ENCODE measurements around the gene SLC45A1.

Gene SLC45A1

GRCh38 chr1:8382608-8383505 lies 64.9 kb downstream of the SLC45A1 start:
- Histone ChIP-seq H3K4me3 (ENCODE audit: low read depth, low read length) (no peak overlapping the region), H3K4ac (ENCODE audit: low read depth, low read length) (peak overlapping the region; percentile 3), H2BK12ac (ENCODE audit: low read length) (no peak overlapping the region), H2BK120ac (ENCODE audit: insufficient read depth, low read length, poor library complexity) (no peak overlapping the region), H3K9me3 (ENCODE audit: insufficient read depth, low read depth, low read length) (peaks cover 2% of the 10 kb centered on the region), H3K4me2 (ENCODE audit: low read length) (no peak overlapping the region), H3K79me1 (ENCODE audit: low read length) (peaks cover 2% of the 10 kb centered on the region), H3K36me3 (ENCODE audit: control insufficient read depth in 1 of 2, insufficient read depth in 2 of 2, low read length in 2 of 2) (peaks cover 18 to 29% of the 10 kb centered on the region in 2 experiments), H2BK5ac (ENCODE audit: low read depth, low read length, poor library complexity) (no peak overlapping the region), H3K9ac (ENCODE audit: low read length) (no peak overlapping the region), H3K23ac (ENCODE audit: low read length) (no peak overlapping the region), H3K4me1 (ENCODE audit: control insufficient read depth in 1 of 2, insufficient read depth in 2 of 2, low read length in 2 of 2) (peaks cover 13 to 22% of the 10 kb centered on the region in 2 experiments), H3K18ac (ENCODE audit: low read length) (no peak overlapping the region), H4K8ac (ENCODE audit: low read depth, low read length) (no peak overlapping the region), H3K27me3 (ENCODE audit: insufficient read depth, low read length) (no peaks in the 10 kb centered on the region), H4K12ac (ENCODE audit: low read depth, low read length) (no peak overlapping the region), H3K14ac (ENCODE audit: low read length) (no peak overlapping the region), H3K27ac (ENCODE audit: low read depth, low read length) (no peak overlapping the region), H3K79me2 (ENCODE audit: control insufficient read depth, insufficient read depth, low read length, poor library complexity) (peaks cover 3% of the 10 kb centered on the region), H4K91ac (ENCODE audit: low read depth, low read length) (no peak overlapping the region), H2AK5ac (ENCODE audit: low read length) (no peak overlapping the region), H2AFZ (ENCODE audit: insufficient read depth, low read length, poor library complexity) (no peak overlapping the region)
- no peak for DNase-seq
- WGBS (ENCODE audit: extremely low coverage, insufficient coverage, insufficient read length) = no CpG with 5 or more reads among the region's 15 CpGs

GRCh38 chr1:8384088-8384487 lies 66.2 kb downstream of the SLC45A1 start:
- H3K27me3 ChIP-seq (ENCODE audit: insufficient read depth, low read length) = no peaks in the 10 kb centered on the region
- H3K23ac ChIP-seq (ENCODE audit: low read length) = no peak overlapping the region
- H3K4me2 ChIP-seq (ENCODE audit: low read length) = no peak overlapping the region
- no peak overlapping the region for H2BK12ac ChIP-seq (ENCODE audit: low read length)
- H2BK5ac ChIP-seq (ENCODE audit: low read depth, low read length, poor library complexity) = no peak overlapping the region
- H2AK5ac ChIP-seq (ENCODE audit: low read length) = no peak overlapping the region
- H4K8ac ChIP-seq (ENCODE audit: low read depth, low read length) = no peak overlapping the region
- no peak overlapping the region for H2BK120ac ChIP-seq (ENCODE audit: insufficient read depth, low read length, poor library complexity)
- H3K14ac ChIP-seq (ENCODE audit: low read length) = no peak overlapping the region
- no peak for DNase-seq
- no peak overlapping the region for H4K12ac ChIP-seq (ENCODE audit: low read depth, low read length)
- H3K27ac ChIP-seq (ENCODE audit: low read depth, low read length) = no peak overlapping the region
- peaks cover 17 to 28% of the 10 kb centered on the region in 2 experiments for H3K36me3 ChIP-seq (ENCODE audit: control insufficient read depth in 1 of 2, insufficient read depth in 2 of 2, low read length in 2 of 2)
- no CpG with 5 or more reads among the region's 6 CpGs for WGBS (ENCODE audit: extremely low coverage, insufficient coverage, insufficient read length)
- H3K18ac ChIP-seq (ENCODE audit: low read length) = no peak overlapping the region
- H2AFZ ChIP-seq (ENCODE audit: insufficient read depth, low read length, poor library complexity) = no peak overlapping the region
- peaks cover 1% of the 10 kb centered on the region for H3K79me1 ChIP-seq (ENCODE audit: low read length)
- H3K9ac ChIP-seq (ENCODE audit: low read length) = no peak overlapping the region
- H3K79me2 ChIP-seq (ENCODE audit: control insufficient read depth, insufficient read depth, low read length, poor library complexity) = peaks cover 3% of the 10 kb centered on the region
- H4K91ac ChIP-seq (ENCODE audit: low read depth, low read length) = no peak overlapping the region
- peaks cover 6 to 13% of the 10 kb centered on the region in 2 experiments for H3K4me1 ChIP-seq (ENCODE audit: control insufficient read depth in 1 of 2, insufficient read depth in 2 of 2, low read length in 2 of 2)
- peaks cover 2% of the 10 kb centered on the region for H3K9me3 ChIP-seq (ENCODE audit: insufficient read depth, low read depth, low read length)
- H3K4ac ChIP-seq (ENCODE audit: low read depth, low read length) = no peak overlapping the region
- H3K4me3 ChIP-seq (ENCODE audit: low read depth, low read length) = no peak overlapping the region

GRCh38 chr1:8384577-8384976 lies 66.7 kb downstream of the SLC45A1 start:
- Histone ChIP-seq H3K4me1 (ENCODE audit: control insufficient read depth in 1 of 2, insufficient read depth in 2 of 2, low read length in 2 of 2) (peaks cover 6 to 10% of the 10 kb centered on the region in 2 experiments), H3K9me3 (ENCODE audit: insufficient read depth, low read depth, low read length) (peaks cover 2% of the 10 kb centered on the region), H3K27me3 (ENCODE audit: insufficient read depth, low read length) (no peaks in the 10 kb centered on the region), H3K23ac (ENCODE audit: low read length) (no peak overlapping the region), H2AFZ (ENCODE audit: insufficient read depth, low read length, poor library complexity) (no peak overlapping the region), H2BK120ac (ENCODE audit: insufficient read depth, low read length, poor library complexity) (no peak overlapping the region), H3K18ac (ENCODE audit: low read length) (no peak overlapping the region), H2AK5ac (ENCODE audit: low read length) (no peak overlapping the region), H2BK12ac (ENCODE audit: low read length) (no peak overlapping the region), H3K79me1 (ENCODE audit: low read length) (no peaks in the 10 kb centered on the region), H3K4me3 (ENCODE audit: low read depth, low read length) (no peak overlapping the region), H3K79me2 (ENCODE audit: control insufficient read depth, insufficient read depth, low read length, poor library complexity) (no peaks in the 10 kb centered on the region), H4K12ac (ENCODE audit: low read depth, low read length) (no peak overlapping the region), H3K4ac (ENCODE audit: low read depth, low read length) (peak overlapping the region; percentile 23), H4K8ac (ENCODE audit: low read depth, low read length) (no peak overlapping the region), H3K27ac (ENCODE audit: low read depth, low read length) (no peak overlapping the region), H3K14ac (ENCODE audit: low read length) (no peak overlapping the region), H2BK5ac (ENCODE audit: low read depth, low read length, poor library complexity) (no peak overlapping the region), H3K9ac (ENCODE audit: low read length) (no peak overlapping the region), H3K4me2 (ENCODE audit: low read length) (no peak overlapping the region), H4K91ac (ENCODE audit: low read depth, low read length) (no peak overlapping the region), H3K36me3 (ENCODE audit: control insufficient read depth in 1 of 2, insufficient read depth in 2 of 2, low read length in 2 of 2) (peaks cover 16 to 33% of the 10 kb centered on the region in 2 experiments)
- DNase-seq = peak in 1 of 2 donors; percentile 12
- WGBS (ENCODE audit: extremely low coverage, insufficient coverage, insufficient read length) = no CpG with 5 or more reads among the region's 2 CpGs

- H3K79me1 ChIP-seq (ENCODE audit: low read length) = no peaks in the 10 kb centered on the region
These were observed 68.3 kb downstream of the SLC45A1 start for GRCh38 chr1:8386247-8386646.

More at GRCh38 chr1:8386247-8386646, 68.3 kb downstream of the SLC45A1 start:
- Histone ChIP-seq H3K4me3 (ENCODE audit: low read depth, low read length) (no peak overlapping the region), H3K27ac (ENCODE audit: low read depth, low read length) (no peak overlapping the region), H3K79me2 (ENCODE audit: control insufficient read depth, insufficient read depth, low read length, poor library complexity) (no peaks in the 10 kb centered on the region), H4K91ac (ENCODE audit: low read depth, low read length) (no peak overlapping the region), H3K4ac (ENCODE audit: low read depth, low read length) (no peak overlapping the region), H4K12ac (ENCODE audit: low read depth, low read length) (no peak overlapping the region), H3K9me3 (ENCODE audit: insufficient read depth, low read depth, low read length) (peaks cover 2% of the 10 kb centered on the region), H3K36me3 (ENCODE audit: control insufficient read depth in 1 of 2, insufficient read depth in 2 of 2, low read length in 2 of 2) (peaks cover 10 to 32% of the 10 kb centered on the region in 2 experiments), H3K4me2 (ENCODE audit: low read length) (no peak overlapping the region), H2BK120ac (ENCODE audit: insufficient read depth, low read length, poor library complexity) (no peak overlapping the region), H3K23ac (ENCODE audit: low read length) (no peak overlapping the region), H4K8ac (ENCODE audit: low read depth, low read length) (no peak overlapping the region), H2AFZ (ENCODE audit: insufficient read depth, low read length, poor library complexity) (no peak overlapping the region), H2BK12ac (ENCODE audit: low read length) (no peak overlapping the region), H3K4me1 (ENCODE audit: control insufficient read depth in 1 of 2, insufficient read depth in 2 of 2, low read length in 2 of 2) (peaks cover 3 to 12% of the 10 kb centered on the region in 2 experiments), H3K18ac (ENCODE audit: low read length) (no peak overlapping the region), H3K14ac (ENCODE audit: low read length) (no peak overlapping the region), H2AK5ac (ENCODE audit: low read length) (no peak overlapping the region), H2BK5ac (ENCODE audit: low read depth, low read length, poor library complexity) (no peak overlapping the region), H3K27me3 (ENCODE audit: insufficient read depth, low read length) (no peaks in the 10 kb centered on the region), H3K9ac (ENCODE audit: low read length) (no peak overlapping the region)
- no peak for DNase-seq

All from trophoblast cell (in vitro differentiated cells and primary cell).